Stimulated activated naive CD8-positive, alpha-beta T cell treated with anti-CD3 and anti-CD28 coated beads, Interleukin-15, Interleukin-2, amounts not matched to agents 100 ng/mL and 50 ng/mL, for 24 hours (primary cell): ENCODE data around the gene RAMAC.

Experiments
- H3K27ac Mint-ChIP-seq: one replicate; pipeline ENCODE4 v1.8.0; 2021; ENCODE audit warnings: mild to moderate bottlenecking, mixed read lengths
- H3K27me3 Mint-ChIP-seq: one replicate; pipeline ENCODE4 v1.8.0; 2021; ENCODE audit warnings: mixed read lengths
- H3K36me3 Mint-ChIP-seq: one replicate; pipeline ENCODE4 v1.8.0; 2021; ENCODE audit warnings: low read depth, mixed read lengths
- H3K4me1 Mint-ChIP-seq: one replicate; pipeline ENCODE4 v1.8.0; 2021; ENCODE audit warnings: low read depth, mixed read lengths
- H3K4me3 Mint-ChIP-seq: one replicate; pipeline ENCODE4 v1.8.0; 2021; ENCODE audit warnings: mild to moderate bottlenecking, mixed read lengths
- H3K9me3 Mint-ChIP-seq: one replicate; pipeline ENCODE4 v1.8.0; 2021; ENCODE audit warnings: mixed read lengths

The RAMAC gene

GRCh38 chr15:82958638-82959037 lies 27.4 kb upstream of the RAMAC start:
- no peaks in the 10 kb centered on the region for H3K4me1 Mint-ChIP-seq
- no peaks in the 10 kb centered on the region for H3K36me3 Mint-ChIP-seq
- no peaks in the 10 kb centered on the region for H3K9me3 Mint-ChIP-seq
- H3K27me3 Mint-ChIP-seq, result no peaks in the 10 kb centered on the region
- no peak overlapping the region for H3K27ac Mint-ChIP-seq
- no peak overlapping the region for H3K4me3 Mint-ChIP-seq

GRCh38 chr15:82959423-82959822 lies 26.6 kb upstream of the RAMAC start:
- Mint-ChIP-seq H3K4me1 (no peaks in the 10 kb centered on the region), H3K27me3 (no peaks in the 10 kb centered on the region), H3K27ac (no peak overlapping the region), H3K36me3 (no peaks in the 10 kb centered on the region), H3K9me3 (no peaks in the 10 kb centered on the region), H3K4me3 (no peak overlapping the region)

GRCh38 chr15:82960766-82961165 lies 25.2 kb upstream of the RAMAC start:
- Mint-ChIP-seq H3K9me3 (no peaks in the 10 kb centered on the region), H3K27me3 (no peaks in the 10 kb centered on the region), H3K4me1 (no peaks in the 10 kb centered on the region), H3K36me3 (no peaks in the 10 kb centered on the region), H3K4me3 (no peak overlapping the region), H3K27ac (no peak overlapping the region)

- Mint-ChIP-seq H3K36me3 (no peaks in the 10 kb centered on the region), H3K4me3 (no peak overlapping the region), H3K9me3 (no peaks in the 10 kb centered on the region), H3K27me3 (no peaks in the 10 kb centered on the region), H3K27ac (no peak overlapping the region), H3K4me1 (peaks cover 11% of the 10 kb centered on the region)
Observed at GRCh38 chr15:82963471-82964341, 22.3 kb upstream of the RAMAC start.

- Mint-ChIP-seq H3K4me3 (no peak overlapping the region), H3K36me3 (no peaks in the 10 kb centered on the region), H3K9me3 (no peaks in the 10 kb centered on the region), H3K4me1 (peaks cover 11% of the 10 kb centered on the region), H3K27me3 (no peaks in the 10 kb centered on the region), H3K27ac (no peak overlapping the region)
Observed at GRCh38 chr15:82964890-82965289, 21.1 kb upstream of the RAMAC start.

- H3K9me3 Mint-ChIP-seq, result no peaks in the 10 kb centered on the region
- peaks cover 11% of the 10 kb centered on the region for H3K4me1 Mint-ChIP-seq
- no peaks in the 10 kb centered on the region for H3K27me3 Mint-ChIP-seq
- no peak overlapping the region for H3K27ac Mint-ChIP-seq
- H3K36me3 Mint-ChIP-seq, result no peaks in the 10 kb centered on the region
- no peak overlapping the region for H3K4me3 Mint-ChIP-seq
Observed at GRCh38 chr15:82966671-82967071, 19.3 kb upstream of the RAMAC start.

GRCh38 chr15:82968066-82968465 lies 17.9 kb upstream of the RAMAC start:
- Mint-ChIP-seq H3K27me3 (no peaks in the 10 kb centered on the region), H3K9me3 (no peaks in the 10 kb centered on the region), H3K4me1 (peaks cover 11% of the 10 kb centered on the region), H3K27ac (no peak overlapping the region), H3K4me3 (no peak overlapping the region), H3K36me3 (no peaks in the 10 kb centered on the region)

- no peaks in the 10 kb centered on the region for H3K36me3 Mint-ChIP-seq
- H3K4me1 Mint-ChIP-seq, result peaks cover 11% of the 10 kb centered on the region
- H3K9me3 Mint-ChIP-seq, result no peaks in the 10 kb centered on the region
- H3K27me3 Mint-ChIP-seq, result no peaks in the 10 kb centered on the region
- no peak overlapping the region for H3K4me3 Mint-ChIP-seq
- no peak overlapping the region for H3K27ac Mint-ChIP-seq
Observed at GRCh38 chr15:82969353-82969752, 16.7 kb upstream of the RAMAC start.

GRCh38 chr15:82970078-82970686 lies 15.8 kb upstream of the RAMAC start:
- H3K9me3 Mint-ChIP-seq, result no peaks in the 10 kb centered on the region
- no peaks in the 10 kb centered on the region for H3K27me3 Mint-ChIP-seq
- no peak overlapping the region for H3K4me3 Mint-ChIP-seq
- H3K4me1 Mint-ChIP-seq, result peaks cover 11% of the 10 kb centered on the region
- no peak overlapping the region for H3K27ac Mint-ChIP-seq
- no peaks in the 10 kb centered on the region for H3K36me3 Mint-ChIP-seq

- Mint-ChIP-seq H3K4me1 (peaks cover 11% of the 10 kb centered on the region), H3K4me3 (no peak overlapping the region), H3K27me3 (no peaks in the 10 kb centered on the region), H3K36me3 (no peaks in the 10 kb centered on the region), H3K9me3 (no peaks in the 10 kb centered on the region), H3K27ac (no peak overlapping the region)
Observed at GRCh38 chr15:82970696-82971095, 15.3 kb upstream of the RAMAC start.

- no peak overlapping the region for H3K27ac Mint-ChIP-seq
- no peaks in the 10 kb centered on the region for H3K9me3 Mint-ChIP-seq
- peaks cover 5% of the 10 kb centered on the region for H3K4me1 Mint-ChIP-seq
- H3K27me3 Mint-ChIP-seq, result no peaks in the 10 kb centered on the region
- H3K4me3 Mint-ChIP-seq, result no peak overlapping the region
- no peaks in the 10 kb centered on the region for H3K36me3 Mint-ChIP-seq
Observed at GRCh38 chr15:82971218-82971984, 14.6 kb upstream of the RAMAC start.

GRCh38 chr15:82972990-82973389 lies 13.0 kb upstream of the RAMAC start:
- H3K36me3 Mint-ChIP-seq, result no peaks in the 10 kb centered on the region
- H3K27me3 Mint-ChIP-seq, result no peaks in the 10 kb centered on the region
- no peak overlapping the region for H3K4me3 Mint-ChIP-seq
- H3K27ac Mint-ChIP-seq, result no peak overlapping the region
- H3K9me3 Mint-ChIP-seq, result no peaks in the 10 kb centered on the region
- H3K4me1 Mint-ChIP-seq, result no peaks in the 10 kb centered on the region

- Mint-ChIP-seq H3K4me1 (peaks cover 5% of the 10 kb centered on the region), H3K27ac (no peak overlapping the region), H3K27me3 (no peaks in the 10 kb centered on the region), H3K4me3 (no peak overlapping the region), H3K36me3 (no peaks in the 10 kb centered on the region), H3K9me3 (no peaks in the 10 kb centered on the region)
Observed at GRCh38 chr15:82977076-82977475, 8.9 kb upstream of the RAMAC start.

- no peak overlapping the region for H3K4me3 Mint-ChIP-seq
- no peak overlapping the region for H3K27ac Mint-ChIP-seq
- H3K4me1 Mint-ChIP-seq, result peaks cover 5% of the 10 kb centered on the region
- H3K9me3 Mint-ChIP-seq, result no peaks in the 10 kb centered on the region
- H3K27me3 Mint-ChIP-seq, result no peaks in the 10 kb centered on the region
- H3K36me3 Mint-ChIP-seq, result no peaks in the 10 kb centered on the region
Observed at GRCh38 chr15:82978438-82978837, 7.6 kb upstream of the RAMAC start.

- no peaks in the 10 kb centered on the region for H3K9me3 Mint-ChIP-seq
- H3K4me1 Mint-ChIP-seq, result peaks cover 7% of the 10 kb centered on the region
- no peaks in the 10 kb centered on the region for H3K36me3 Mint-ChIP-seq
- H3K27ac Mint-ChIP-seq, result no peak overlapping the region
- no peak overlapping the region for H3K4me3 Mint-ChIP-seq
- H3K27me3 Mint-ChIP-seq, result no peaks in the 10 kb centered on the region
Observed at GRCh38 chr15:82979726-82980125, 6.3 kb upstream of the RAMAC start.
